Stomach (tissue), 4 donors: ENCODE results near the gene CNBP.

Source experiments
- EP300 ChIP-seq: sonication (generic); formaldehyde crosslinking; IDR thresholded peaks from one replicate; pipeline ENCODE4 v1.6.1; 2017; ENCODE audit warnings: antibody characterized with exemption
- POLR2A ChIP-seq, 4 donors: fragments of 450-650 bp; IDR thresholded peaks; one replicate each; pipeline ENCODE4 v1.6.1; 2016; ENCODE audit warnings: antibody characterized with exemption in 4 of 4, control low read depth in 2 of 4, mild to moderate bottlenecking in 1 of 4, moderate library complexity in 1 of 4

DNA sequence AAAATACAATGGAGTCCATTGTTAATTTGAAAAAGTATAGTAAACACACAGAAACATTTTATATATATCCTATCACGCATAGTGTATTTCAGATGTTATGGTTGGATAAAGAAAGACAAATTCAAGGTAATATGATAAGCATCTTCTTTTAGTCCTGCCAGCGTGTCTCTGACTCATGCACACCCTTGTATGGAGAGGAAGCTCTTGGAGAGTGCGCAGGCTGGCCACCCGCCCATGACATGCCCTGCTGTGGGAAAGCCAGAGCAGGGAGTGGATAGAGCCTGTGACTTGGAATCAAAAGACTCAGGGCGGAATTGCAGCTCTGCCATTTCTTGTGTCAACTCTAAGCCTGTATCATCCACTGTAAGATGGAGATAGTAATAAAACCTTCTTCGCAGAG lies 42.7 kb upstream of the CNBP start:
- TF ChIP-seq EP300 (no peak), POLR2A (IDR thresholded peaks at IDR 0.05) (no peak)
